GM23338 (cell line): ENCODE data around the gene TRIOBP. TPM values are rescaled to one million over a fixed set of nuclear protein-coding genes. Genes with fewer than 3 reads are reported as not detected.
A peak's percentile ranks its signal among the peaks of the same experiment; 100 is the strongest.

Experiments used
- ATAC-seq: fragments of 200-7000 bp; cut with Tn5 transposase; 3 replicates; pipeline ENCODE4 v1.9.1; 2020
- DNase-seq: peaks from one replicate; pipeline ENCODE4 v3.0.0-alpha.2; 2015; ENCODE audit warnings: low spot score
- H2AFZ ChIP-seq: fragments of 200-600 bp; sonication (generic); 2 replicates; pipeline ENCODE4 v1.8.0; 2016; ENCODE audit warnings: antibody characterized with exemption, mild to moderate bottlenecking, moderate library complexity
- H3F3A ChIP-seq: fragments of 200-600 bp; sonication (generic); replicated peaks from 2 replicates; pipeline ENCODE4 v1.8.0; 2017; ENCODE audit warnings: antibody characterized with exemption, mixed run types, low read depth
- H3K27ac ChIP-seq: fragments of 200-600 bp; sonication (generic); 2 replicates; pipeline ENCODE4 v1.6.1; 2016; ENCODE audit warnings: low read depth
- H3K27me3 ChIP-seq: fragments of 200-600 bp; sonication (generic); 2 replicates; pipeline ENCODE4 v1.8.0; 2016; ENCODE audit warnings: mild to moderate bottlenecking, mixed run types, moderate library complexity; ENCODE audit not compliant: insufficient read depth
- H3K36me3 ChIP-seq: fragments of 200-600 bp; sonication (generic); 2 replicates; pipeline ENCODE4 v1.8.0; 2016; ENCODE audit warnings: mild to moderate bottlenecking; ENCODE audit not compliant: insufficient read depth
- H3K4me1 ChIP-seq: fragments of 200-600 bp; sonication (generic); 2 replicates; pipeline ENCODE4 v1.8.0; 2016; ENCODE audit warnings: mild to moderate bottlenecking, moderate library complexity; ENCODE audit not compliant: insufficient read depth
- H3K4me2 ChIP-seq: fragments of 200-600 bp; sonication (generic); 2 replicates; pipeline ENCODE4 v1.7.1; 2017; ENCODE audit warnings: mixed run types
- H3K4me3 ChIP-seq: fragments of 200-600 bp; sonication (generic); 2 replicates; pipeline ENCODE4 v1.6.1; 2016; ENCODE audit warnings: mixed run types
- H3K79me2 ChIP-seq: fragments of 200-600 bp; sonication (generic); replicated peaks from 2 replicates; pipeline ENCODE4 v1.8.0; 2017; ENCODE audit warnings: mild to moderate bottlenecking; ENCODE audit not compliant: insufficient read depth
- H3K9me2 ChIP-seq: fragments of 200-600 bp; sonication (generic); 2 replicates; pipeline ENCODE4 v1.8.0; 2017; ENCODE audit not compliant: insufficient read depth
- H4K20me1 ChIP-seq: fragments of 200-600 bp; sonication (generic); replicated peaks from 2 replicates; pipeline ENCODE4 v1.8.0; 2017; ENCODE audit warnings: mild to moderate bottlenecking; ENCODE audit not compliant: insufficient read depth
- H3K27ac Mint-ChIP-seq: 2 replicates; pipeline ENCODE4 v1.8.0; 2020; ENCODE audit warnings: inconsistent platforms, mild to moderate bottlenecking, moderate library complexity, mixed read lengths
- H3K27me3 Mint-ChIP-seq: 3 replicates; pipeline ENCODE4 v1.8.0; 2022; ENCODE audit warnings: low read depth, mild to moderate bottlenecking, moderate library complexity, mixed read lengths, inconsistent platforms; ENCODE audit not compliant: insufficient read depth, poor library complexity
- H3K36me3 Mint-ChIP-seq: 3 replicates; pipeline ENCODE4 v1.8.0; 2021; ENCODE audit warnings: low read depth, mild to moderate bottlenecking, inconsistent platforms, moderate library complexity, mixed read lengths
- H3K4me1 Mint-ChIP-seq: 3 replicates; pipeline ENCODE4 v1.8.0; 2020; ENCODE audit warnings: mild to moderate bottlenecking, inconsistent platforms, mixed read lengths
- H3K4me3 Mint-ChIP-seq: 3 replicates; pipeline ENCODE4 v1.8.0; 2021; ENCODE audit warnings: moderate library complexity, mild to moderate bottlenecking, inconsistent platforms, mixed read lengths
- H3K9me3 Mint-ChIP-seq: 3 replicates; pipeline ENCODE4 v1.8.0; 2020; ENCODE audit warnings: moderate library complexity, mild to moderate bottlenecking, inconsistent platforms, mixed read lengths
- CTCF ChIP-seq, 2 experiments: fragments of 200-600 bp in 1 of 2; sonication (generic) in 1 of 2; conservative IDR thresholded peaks; 2 replicates each; pipeline versions ENCODE4 v1.5.1 to v1.6.1; 2016 to 2017; ENCODE audit warnings: antibody characterized with exemption in 2 of 2, low read depth in 2 of 2, mild to moderate bottlenecking in 2 of 2, moderate library complexity in 1 of 2
- EZH2 ChIP-seq: fragments of 200-600 bp; sonication (generic); IDR thresholded peaks from one replicate; pipeline ENCODE4 v1.8.0; 2017; ENCODE audit warnings: antibody characterized with exemption, mild to moderate bottlenecking, low read depth; ENCODE audit not compliant: unreplicated experiment
- JUNB ChIP-seq: IDR thresholded peaks from one replicate; pipeline ENCODE4 v1.6.1; 2016; ENCODE audit warnings: antibody characterized with exemption; ENCODE audit not compliant: unreplicated experiment
- REST ChIP-seq: IDR thresholded peaks from one replicate; pipeline ENCODE4 v1.6.1; 2018; ENCODE audit warnings: antibody characterized with exemption; ENCODE audit not compliant: unreplicated experiment
- polyA plus RNA-seq: library from polyadenylated mRNA; unstranded; fragments of >200 nt; fragmentation: Nextera tagmentation; extraction: Ambion mirVana; gene quantifications from 2 replicates; pipeline ENCODE4 v1.2.1, GENCODE V29; 2016
- total RNA-seq: library from RNA; depleted of rRNA; stranded (reverse); fragments of >200 nt; shearing (Covaris generic); gene quantifications from 2 replicates; pipeline ENCODE4 v1.2.3, GENCODE V29; 2014

The TRIOBP gene
- total and polyA plus RNA-seq, 2 experiments from 2014 or later = 21.4 to 48.4 TPM

DNA sequence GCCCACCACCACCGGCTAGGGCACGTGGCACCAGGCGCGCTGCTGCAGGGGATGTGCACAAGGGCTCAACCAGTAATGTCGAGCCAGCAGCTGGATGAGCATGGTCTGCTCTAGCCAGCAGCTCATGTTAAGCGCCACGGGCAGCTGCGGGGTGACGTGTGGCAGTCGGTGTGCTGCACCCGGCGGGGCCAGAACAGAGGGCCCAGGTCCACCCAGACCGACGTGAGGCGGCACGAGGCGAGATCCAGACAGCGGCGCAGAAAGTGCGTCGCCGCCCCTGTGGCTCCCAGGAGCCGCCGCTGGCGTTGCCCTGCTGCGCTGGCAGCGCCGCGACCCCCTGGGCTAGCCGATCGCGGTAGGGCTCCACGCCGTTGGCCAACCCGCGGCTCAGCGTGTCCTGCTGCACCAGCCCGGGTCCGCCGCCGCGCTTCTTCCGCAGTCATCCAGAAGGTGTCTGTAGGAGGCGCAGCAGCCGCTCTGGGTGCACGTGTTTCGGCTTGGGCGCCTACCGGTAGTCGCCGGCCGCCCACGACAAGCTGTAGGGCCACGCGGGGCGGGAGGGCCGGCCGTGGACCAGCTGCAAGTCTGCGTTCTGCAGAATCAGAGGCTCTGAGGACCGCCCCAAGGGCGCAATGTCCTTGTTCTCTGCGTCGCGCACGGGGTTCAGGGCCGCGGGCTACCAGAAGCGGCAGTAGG lies 121.7 kb downstream of the TRIOBP start (continued):
- peak; percentile 25 to 49; a peak in 3 of 4 replicates for TF ChIP-seq CTCF (conservative IDR thresholded peaks at IDR 0.05; ENCODE audit: low read depth in 2 of 2)

DNA sequence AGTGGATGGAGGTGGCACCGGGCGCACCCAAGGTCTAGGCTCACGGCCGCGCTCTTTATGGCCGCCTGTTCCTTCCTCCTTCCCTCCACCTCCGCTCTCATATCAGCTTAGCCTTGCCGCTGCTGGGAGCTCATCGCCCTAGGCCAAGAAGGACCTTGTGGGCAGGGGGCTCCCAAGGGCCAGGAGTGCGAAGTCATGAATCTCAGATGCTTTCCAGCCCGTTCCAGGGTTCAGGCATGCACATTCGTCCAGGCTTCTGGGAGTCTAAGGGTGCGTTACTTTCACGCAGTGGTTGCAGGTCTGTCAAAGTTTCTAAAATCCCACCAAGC lies 122.2 kb downstream of the TRIOBP start:
- no peak overlapping the region for H3K27ac ChIP-seq
- Mint-ChIP-seq H3K4me3 (peak overlapping the region; percentile 74), H3K4me1 (peaks cover 39% of the 10 kb centered on the region), H3K9me3 (no peaks in the 10 kb centered on the region; the same call in 2 of the 3 replicates), H3K36me3 (peaks cover 9% of the 10 kb centered on the region), H3K27me3 (peaks cover 48% of the 10 kb centered on the region), H3K27ac (no peak overlapping the region)
- peak overlapping the region; percentile 59 for H3K4me3 ChIP-seq
- H3K36me3 ChIP-seq = peaks cover 4% of the 10 kb centered on the region; the same call in 1 of the 2 replicates
- peaks cover 22% of the 10 kb centered on the region for H3F3A ChIP-seq
- H3K79me2 ChIP-seq = no peaks in the 10 kb centered on the region
- no peaks in the 10 kb centered on the region for H4K20me1 ChIP-seq
- peak overlapping the region; percentile 96 for H2AFZ ChIP-seq
- ATAC-seq (peak; percentile 25), DNase-seq (peak; percentile 51)
- peaks cover 45% of the 10 kb centered on the region for H3K27me3 ChIP-seq
- H3K4me1 ChIP-seq = peaks cover 30% of the 10 kb centered on the region
- H3K9me2 ChIP-seq = no peaks in the 10 kb centered on the region
- no peak for TF ChIP-seq REST
- TF ChIP-seq EZH2 = peak; percentile 43
- peak overlapping the region; percentile 88 for H3K4me2 ChIP-seq

- no peaks in the 10 kb centered on the region; the same call in 2 of the 3 replicates for H3K9me3 Mint-ChIP-seq
- Histone ChIP-seq H3F3A (peaks cover 22% of the 10 kb centered on the region), H3K27ac (no peak overlapping the region), H3K4me3 (no peak overlapping the region), H3K36me3 (no peaks in the 10 kb centered on the region), H3K27me3 (peaks cover 55% of the 10 kb centered on the region), H3K4me1 (peaks cover 33% of the 10 kb centered on the region), H3K4me2 (no peak overlapping the region), H4K20me1 (no peaks in the 10 kb centered on the region), H2AFZ (no peak overlapping the region), H3K79me2 (no peaks in the 10 kb centered on the region), H3K9me2 (no peaks in the 10 kb centered on the region)
- ATAC-seq (no peak), DNase-seq (no peak)
- H3K27me3 Mint-ChIP-seq = peaks cover 52% of the 10 kb centered on the region
- no peak overlapping the region for H3K27ac Mint-ChIP-seq
- H3K4me3 Mint-ChIP-seq = peak overlapping the region; percentile 20; the same call in 1 of the 3 replicates
- TF ChIP-seq JUNB = no peak
- H3K36me3 Mint-ChIP-seq = peaks cover 4% of the 10 kb centered on the region; the same call in 2 of the 3 replicates
- H3K4me1 Mint-ChIP-seq = peaks cover 43% of the 10 kb centered on the region
These were observed 123.5 kb downstream of the TRIOBP start for GRCh38 chr22:37820350-37820749.
